IMR-90 (cell line): ENCODE data around the gene S100A1. TPM values are rescaled to one million over a fixed set of nuclear protein-coding genes. Genes with fewer than 3 reads are reported as not detected.
A peak's percentile ranks its signal among the peaks of the same experiment; 100 is the strongest.

ENCODE experiments used
- ATAC-seq: fragments of 200-7000 bp; cut with Tn5 transposase; 2 replicates; pipeline ENCODE4 v1.9.1; 2020; ENCODE audit warnings: low read depth, mild to moderate bottlenecking, moderate library complexity
- BruUV-seq: library from RNA; stranded (reverse); fragments of 400-500 nt; replicated peaks from 2 replicates; lab custom pipeline; 2021; lab: Mats Ljungman, UMichigan
- CTCF ChIA-PET: fragments of 300-600 bp; formaldehyde crosslinking; extraction: SDS; loops from one replicate; lab custom pipeline; 2021; ENCODE audit warnings: antibody characterized with exemption; lab: Yijun Ruan, JAX
- POLR2A ChIA-PET: fragments of 300-600 bp; sonication (Branson Sonifier 250); formaldehyde crosslinking; loops from one replicate; lab custom pipeline; 2022; ENCODE audit warnings: antibody characterized with exemption; ENCODE audit not compliant: unreplicated experiment; lab: Charles Lee
- DNase-seq: peaks from one replicate; pipeline ENCODE4 v3.0.0; 2013
- H2AFZ ChIP-seq: replicated peaks from 2 replicates; pipeline ENCODE3; 2013; ENCODE audit warnings: low read length, mild to moderate bottlenecking; ENCODE audit not compliant: poor library complexity
- H2AK5ac ChIP-seq: 2 replicates; pipeline ENCODE4 v1.6.1; 2013; ENCODE audit warnings: low read depth, low read length, inconsistent platforms
- H2AK9ac ChIP-seq: replicated peaks from 2 replicates; pipeline ENCODE3; 2013; ENCODE audit warnings: mild to moderate bottlenecking, low read depth, low read length, moderate library complexity; ENCODE audit not compliant: poor library complexity
- H2BK120ac ChIP-seq: 2 replicates; pipeline ENCODE4 v1.6.1; 2013; ENCODE audit warnings: low read depth, low read length, inconsistent platforms
- H2BK15ac ChIP-seq: 3 replicates; pipeline ENCODE4 v1.6.1; 2013; ENCODE audit warnings: low read depth, low read length, inconsistent platforms
- H2BK20ac ChIP-seq: 2 replicates; pipeline ENCODE4 v1.6.1; 2013; ENCODE audit warnings: low read depth, mild to moderate bottlenecking, inconsistent platforms, low read length, moderate library complexity
- H2BK5ac ChIP-seq: 2 replicates; pipeline ENCODE4 v1.6.1; 2013; ENCODE audit warnings: mild to moderate bottlenecking, low read depth, low read length, inconsistent platforms; ENCODE audit not compliant: poor library complexity, severe bottlenecking
- H3K14ac ChIP-seq: replicated peaks from 2 replicates; pipeline ENCODE4 v1.6.1; 2013; ENCODE audit warnings: low read depth, low read length, inconsistent platforms
- H3K18ac ChIP-seq: 2 replicates; pipeline ENCODE4 v1.6.1; 2013; ENCODE audit warnings: low read depth, low read length, control low read depth
- H3K23ac ChIP-seq: 2 replicates; pipeline ENCODE4 v1.6.1; 2013; ENCODE audit warnings: low read depth, low read length, inconsistent platforms
- H3K27ac ChIP-seq: 2 replicates; pipeline ENCODE4 v1.5.1; 2013; ENCODE audit warnings: mild to moderate bottlenecking, control low read depth, low read length; ENCODE audit not compliant: insufficient read depth
- H3K27me3 ChIP-seq: 2 replicates; pipeline ENCODE4 v1.6.1; 2013; ENCODE audit warnings: low read length; ENCODE audit not compliant: control insufficient read depth, insufficient read depth
- H3K36me3 ChIP-seq: 2 replicates; pipeline ENCODE4 v1.6.1; 2013; ENCODE audit warnings: low read length, mixed read lengths; ENCODE audit not compliant: control insufficient read depth, insufficient read depth
- H3K4ac ChIP-seq: 2 replicates; pipeline ENCODE4 v1.6.1; 2013; ENCODE audit warnings: low read depth, low read length, inconsistent platforms
- H3K4me1 ChIP-seq: 2 replicates; pipeline ENCODE4 v1.6.1; 2013; ENCODE audit warnings: low read length, mixed read lengths; ENCODE audit not compliant: control insufficient read depth, insufficient read depth
- H3K4me2 ChIP-seq: 2 replicates; pipeline ENCODE4 v1.6.1; 2013; ENCODE audit warnings: low read depth, mild to moderate bottlenecking, control low read depth, low read length, moderate library complexity
- H3K4me3 ChIP-seq: 2 replicates; pipeline ENCODE4 v1.5.1; 2013; ENCODE audit warnings: low read depth, mild to moderate bottlenecking, control low read depth, low read length, moderate library complexity; ENCODE audit not compliant: insufficient read depth
- H3K56ac ChIP-seq: 2 replicates; pipeline ENCODE4 v1.6.1; 2013; ENCODE audit warnings: low read length, inconsistent platforms; ENCODE audit not compliant: insufficient read depth; ENCODE audit errors: extremely low read depth
- H3K79me1 ChIP-seq, 2 experiments: 2 replicates each; pipeline ENCODE4 v1.6.1; 2013; ENCODE audit warnings: low read length in 2 of 2, inconsistent platforms in 1 of 2, low read depth in 1 of 2
- H3K9ac ChIP-seq: 2 replicates; pipeline ENCODE4 v1.6.1; 2013; ENCODE audit warnings: low read depth, low read length, control low read depth
- H3K9me1 ChIP-seq: 2 replicates; pipeline ENCODE4 v1.6.1; 2013; ENCODE audit warnings: low read length, inconsistent platforms; ENCODE audit not compliant: insufficient read depth
- H3K9me3 ChIP-seq: 2 replicates; pipeline ENCODE4 v1.6.1; 2013; ENCODE audit warnings: low read length; ENCODE audit not compliant: control insufficient read depth, insufficient read depth
- H4K20me1 ChIP-seq: 2 replicates; pipeline ENCODE4 v1.6.1; 2013; ENCODE audit warnings: low read length, inconsistent platforms; ENCODE audit not compliant: insufficient read depth
- H4K5ac ChIP-seq: 2 replicates; pipeline ENCODE4 v1.6.1; 2013; ENCODE audit warnings: mild to moderate bottlenecking, low read depth, low read length, control low read depth
- H4K8ac ChIP-seq, 2 experiments: 2 replicates each; pipeline ENCODE4 v1.6.1; 2013; ENCODE audit warnings: low read depth in 2 of 2, low read length in 2 of 2, control low read depth in 1 of 2, inconsistent platforms in 1 of 2
- H4K91ac ChIP-seq: 2 replicates; pipeline ENCODE4 v1.6.1; 2013; ENCODE audit warnings: low read depth, low read length, inconsistent platforms; ENCODE audit not compliant: insufficient read depth
- SMC3 ChIP-seq: fragments of 150-350 bp; IDR thresholded peaks from 2 replicates; pipeline ENCODE4 v1.6.1; 2016; ENCODE audit warnings: low read depth, mild to moderate bottlenecking, antibody characterized with exemption, low read length, moderate library complexity
- WGBS, 2 experiments: methylation state at CpG; one replicate each; pipeline versions ENCODE4 v1.1.5 to v1.1.7; 2013; ENCODE audit warnings: missing lambda C conversion rate in 2 of 2; ENCODE audit not compliant: insufficient read length in 1 of 2; ENCODE audit errors: extremely low coverage in 2 of 2; 5-methylcytosine and 5-hydroxymethylcytosine counted together
- dilution Hi-C: fragments of 300-500 bp; cut with HindIII; formaldehyde crosslinking; loops from one replicate; pipeline ENCODE4 v1.14.3; 2018; ENCODE audit warnings: low sequenced_read_pairs; ENCODE audit not compliant: unreplicated experiment
- in situ Hi-C: fragments of 300-500 bp; cut with MboI; formaldehyde crosslinking; loops from 3 replicates; pipeline ENCODE4 v1.14.3; 2019; ENCODE audit warnings: low sequenced_read_pairs, inconsistent platforms, mixed read lengths
- intact Hi-C: fragments of 100-400 bp; cut with micrococcal nuclease; formaldehyde crosslinking; loops from 2 replicates; pipeline ENCODE4 v1.10.0; 2022
- polyA plus RNA-seq, 3 experiments: library from polyadenylated mRNA; depleted of rRNA; stranded (reverse); fragments of >200 nt; gene quantifications; 2 replicates each; pipeline ENCODE4 v1.2.3, GENCODE V29; 2012; ENCODE audit warnings: low replicate concordance in 1 of 3
- total RNA-seq: library from RNA; depleted of rRNA; stranded (reverse); fragments of >200 nt; gene quantifications from 2 replicates; pipeline ENCODE4 v1.2.3, GENCODE V29; 2012

The S100A1 gene
- total and polyA plus RNA-seq, 2 of the 4 experiments (the other 2 are of a cell fraction), result 0.18 to 0.29 TPM

GRCh38 chr1:153646672-153647345 is 18.6 kb downstream of the S100A1 start:
- no peak overlapping the region for H4K5ac ChIP-seq
- H3K4me2 ChIP-seq, result no peak overlapping the region
- POLR2A ChIA-PET, result interaction anchor here (0.5 kb wide), 1 partner anchor 311 kb away, joined by 4 read pairs; the partner anchor contains the start of gene CRTC2
- no peak overlapping the region for H3K56ac ChIP-seq
- H2BK5ac ChIP-seq, result no peak overlapping the region
- no peak overlapping the region for H3K14ac ChIP-seq
- H2BK20ac ChIP-seq, result no peak overlapping the region
- H3K4ac ChIP-seq, result no peak overlapping the region
- in situ Hi-C loops, result loop anchor here (10.0 kb wide), 1 partner anchor 132 kb away; no protein-coding TSS in a partner anchor
- no peak overlapping the region for H4K8ac ChIP-seq
- H2AK9ac ChIP-seq, result no peak overlapping the region
- no peak overlapping the region for H3K9ac ChIP-seq
- dilution Hi-C loops, result no loop called here
- BruUV-seq, result no TSS peak
- no peak overlapping the region for H2BK15ac ChIP-seq
- no peak overlapping the region for H2AFZ ChIP-seq
- no peak overlapping the region for H3K4me3 ChIP-seq
- peaks cover 7 to 40% of the 10 kb centered on the region in 2 experiments; a peak in 3 of 4 replicates for H3K79me1 ChIP-seq
- no peak overlapping the region for H3K27ac ChIP-seq
- peak; percentile 16 for ATAC-seq
- H3K23ac ChIP-seq, result no peak overlapping the region
- no peaks in the 10 kb centered on the region for H3K27me3 ChIP-seq
- DNase-seq, result no peak
- no peaks in the 10 kb centered on the region for H3K9me3 ChIP-seq
- H2BK120ac ChIP-seq, result no peak overlapping the region
- peaks cover 31% of the 10 kb centered on the region for H3K36me3 ChIP-seq
- no peaks in the 10 kb centered on the region for H3K4me1 ChIP-seq
- CTCF ChIA-PET, result interaction anchor here (0.8 kb wide), 1 partner anchor 136 kb away, joined by 5 read pairs; no protein-coding TSS in a partner anchor
- no peak overlapping the region for H4K91ac ChIP-seq
- intact Hi-C loops, result no loop called here
- no peak overlapping the region for H3K18ac ChIP-seq
- H3K9me1 ChIP-seq, result peaks cover 6% of the 10 kb centered on the region
- WGBS, 2 experiments, result 100% methylated on average over 1 of the region's 5 CpGs; no CpG with 5 or more reads in 1 of the 2 experiments
- no peak for TF ChIP-seq SMC3
- peaks cover 4% of the 10 kb centered on the region for H4K20me1 ChIP-seq
- no peak overlapping the region for H2AK5ac ChIP-seq
